Pancreas (tissue), 10 donors: ENCODE measurements around the gene PRSS57. TPM values are rescaled to one million over a fixed set of nuclear protein-coding genes. Genes with fewer than 3 reads are reported as not detected.

Experiments used
- ATAC-seq, 4 donors: fragments of 200-7000 bp; cut with Tn5 transposase; one replicate each; pipeline versions ENCODE4 v1.8.0 to v1.9.1; 2020; ENCODE audit warnings: mild to moderate bottlenecking in 4 of 4, moderate library complexity in 4 of 4
- DNase-seq, 6 donors: peaks; one replicate each; pipeline ENCODE4 v3.0.0-alpha.2; 2020
- FAIRE-seq: peaks from 2 replicates; lab custom pipeline; 2012; peaks lifted over from hg19 to GRCh38; lab: Jason Lieb, UNC
- H3K27ac ChIP-seq, 4 donors: fragments of 200-600 bp; sonication (generic); 1 replicate in 3 of 4; 2 replicates in 1 of 4; pipeline versions ENCODE4 v1.5.0 to v1.8.0; 2020
- H3K27me3 ChIP-seq, 4 donors: fragments of 200-600 bp; one replicate each; pipeline ENCODE4 v1.8.0; 2021
- H3K36me3 ChIP-seq, 3 donors: fragments of 200-600 bp; sonication (generic) in 1 of 3; one replicate each; pipeline versions ENCODE4 v1.5.0 to v1.8.0; 2020 to 2021
- H3K4me1 ChIP-seq, 3 donors: fragments of 200-600 bp; one replicate each; pipeline ENCODE4 v1.8.0; 2021
- H3K4me3 ChIP-seq, 4 donors: fragments of 200-600 bp; sonication (generic) in 2 of 4; one replicate each; pipeline versions ENCODE4 v1.5.0 to v1.8.0; 2020 to 2021
- H3K9me3 ChIP-seq, 4 donors: fragments of 200-600 bp; one replicate each; pipeline ENCODE4 v1.8.0; 2021
- CTCF ChIP-seq, 4 donors: fragments of 200-600 bp; sonication (generic) in 3 of 4; IDR thresholded peaks; one replicate each; pipeline versions ENCODE4 v1.5.0 to v1.8.0; 2021; ENCODE audit warnings: antibody characterized with exemption in 4 of 4
- WGBS, 2 donors: extraction: QIAGEN DNeasy Blood & Tissue Kit; methylation state at CpG; one replicate each; pipeline ENCODE4 v1.1.7; 2013; 5-methylcytosine and 5-hydroxymethylcytosine counted together
- intact Hi-C, 3 donors: fragments of 100-400 bp; cut with DNase I; formaldehyde crosslinking; loops; one replicate each; pipeline versions ENCODE4 v1.11.1 to v1.14.2; 2022
- polyA plus RNA-seq, 2 donors: library from polyadenylated mRNA; stranded (reverse); fragments of 200-250 nt; gene quantifications; one replicate each; pipeline ENCODE4 v1.2.3, GENCODE V29; 2013
- total RNA-seq, 6 donors: library from RNA; stranded (reverse); fragmentation: NEBNext Ultra II Directional in 4 of 6; extraction: Animal tissue kit (Norgen Biotek cat#: 25700) in 4 of 6; gene quantifications; one replicate each; pipeline versions ENCODE4 v1.2.1 to v1.2.4, GENCODE V29; 2021 to 2023
- donor health status: healthy with polysubstance abuse.
- donor health status: DM: no; HTN: no; CAD: no; lungs with moderate emphysema.
- donor health status: DM: no; HTN: no; CAD: no.
- donor health status: control.
- donor health status: control.
- donor health status: Bipolar disorder and iron deficiency.
- donor health status: DM: yes; HTN: yes; CAD: no.
- donor health status: DM: no; HTN: no; CAD: no.
- donor health status: DM: no; HTN: no; CAD: no.
- donor health status: DM: yes; HTN: yes; CAD: no.

Gene PRSS57
- total and polyA plus RNA-seq, 8 donors = not detected

GRCh38 chr19:739998-740715 lies 44.9 kb upstream of the PRSS57 start:
- no peak overlapping the region for H3K27ac ChIP-seq
- DNase-seq (peak in 1 of 6 donors; percentile 24), ATAC-seq (no peak), FAIRE-seq (no peak)
- no peaks in the 10 kb centered on the region for H3K4me1 ChIP-seq
- H3K27me3 ChIP-seq = no peaks in the 10 kb centered on the region
- intact Hi-C loops = loop anchor here in 1 of 3 donors (10.0 kb wide), 1 partner anchor 75 kb away; the partner anchor contains the start of gene RNF126
- TF ChIP-seq CTCF (IDR thresholded peaks at IDR 0.05) = no peak
- H3K9me3 ChIP-seq = no peaks in the 10 kb centered on the region
- H3K36me3 ChIP-seq = no peaks in the 10 kb centered on the region
- H3K4me3 ChIP-seq = no peak overlapping the region
- WGBS, 2 donors = 69 to 88% methylated on average over 31 to 36 of the region's 36 CpGs

- Histone ChIP-seq H3K4me1 (no peaks in the 10 kb centered on the region), H3K4me3 (no peak overlapping the region), H3K9me3 (no peaks in the 10 kb centered on the region), H3K27me3 (no peaks in the 10 kb centered on the region), H3K27ac (no peak overlapping the region), H3K36me3 (no peaks in the 10 kb centered on the region)
- TF ChIP-seq CTCF (IDR thresholded peaks at IDR 0.05) = no peak
- ATAC-seq (no peak), DNase-seq (no peak), FAIRE-seq (no peak)
- intact Hi-C loops = loop anchor here in 1 of 3 donors (10.0 kb wide), 1 partner anchor 74 kb away; the partner anchor contains the start of gene RNF126
- 48 to 61% methylated on average over 23 of the region's 23 CpGs for WGBS, 2 donors
Measured at GRCh38 chr19:738509-739128, 43.4 kb upstream of the PRSS57 start.

GRCh38 chr19:737591-738093 lies 42.4 kb upstream of the PRSS57 start:
- Histone ChIP-seq H3K4me1 (no peaks in the 10 kb centered on the region), H3K27me3 (no peaks in the 10 kb centered on the region), H3K9me3 (no peaks in the 10 kb centered on the region), H3K36me3 (no peaks in the 10 kb centered on the region), H3K27ac (no peak overlapping the region), H3K4me3 (no peak overlapping the region)
- DNase-seq (peak in 2 of 6 donors; percentile 38 to 79), ATAC-seq (peak; percentile 36 to 73 (median 63)), FAIRE-seq (no peak)
- peak; percentile 34 to 51 (median 40) for TF ChIP-seq CTCF (IDR thresholded peaks at IDR 0.05)
- WGBS, 2 donors = 31 to 35% methylated on average over 21 to 22 of the region's 22 CpGs
- intact Hi-C loops = loop anchor here in 2 of 3 donors (2.0 to 10.0 kb wide), 2 partner anchors 71 to 73 kb away; partner anchors contain the start of gene RNF126 (in 1 of the 2)

GRCh38 chr19:736125-736524 lies 40.9 kb upstream of the PRSS57 start:
- no peak for TF ChIP-seq CTCF (IDR thresholded peaks at IDR 0.05)
- H3K27ac ChIP-seq = no peak overlapping the region
- H3K4me1 ChIP-seq = no peaks in the 10 kb centered on the region
- no peaks in the 10 kb centered on the region for H3K9me3 ChIP-seq
- no peak overlapping the region for H3K4me3 ChIP-seq
- 74 to 84% methylated on average over 28 to 32 of the region's 32 CpGs for WGBS, 2 donors
- no peak for ATAC-seq
- no peak for FAIRE-seq
- H3K36me3 ChIP-seq = no peaks in the 10 kb centered on the region
- intact Hi-C loops = loop anchor here in 2 of 3 donors (2.0 to 10.0 kb wide), 2 partner anchors 69 to 71 kb away; partner anchors contain the start of gene RNF126 (in 1 of the 2)
- no peaks in the 10 kb centered on the region for H3K27me3 ChIP-seq
- DNase-seq = no peak
